Spinal cord (tissue), 10 donors: ENCODE results near the gene ASPN. TPM values are rescaled to one million over a fixed set of nuclear protein-coding genes. Genes with fewer than 3 reads are reported as not detected.

ENCODE experiments used
- DNase-seq, 6 donors: peaks; one replicate each; pipeline versions ENCODE4 v3.0.0 to v3.0.0-alpha.2; 2013 to 2015; ENCODE audit warnings: low spot score in 6 of 6, low read depth in 4 of 6
- H3K27ac ChIP-seq: one replicate; pipeline ENCODE4 v1.5.1; 2013; ENCODE audit warnings: low read depth, low read length, control low read depth
- H3K27me3 ChIP-seq: one replicate; pipeline ENCODE4 v1.6.1; 2013; ENCODE audit warnings: low read length; ENCODE audit not compliant: control insufficient read depth, insufficient read depth
- H3K36me3 ChIP-seq: one replicate; pipeline ENCODE4 v1.6.1; 2013; ENCODE audit warnings: low read length; ENCODE audit not compliant: control insufficient read depth, insufficient read depth
- H3K4me1 ChIP-seq: one replicate; pipeline ENCODE4 v1.6.1; 2013; ENCODE audit warnings: low read length; ENCODE audit not compliant: control insufficient read depth, insufficient read depth
- H3K4me3 ChIP-seq: one replicate; pipeline ENCODE4 v1.5.1; 2013; ENCODE audit warnings: low read depth, low read length, control low read depth
- H3K9me3 ChIP-seq: one replicate; pipeline ENCODE4 v1.6.1; 2013; ENCODE audit warnings: low read length; ENCODE audit not compliant: control insufficient read depth, insufficient read depth
- WGBS: methylation state at CpG from one replicate; pipeline ENCODE4 v1.1.5; 2013; ENCODE audit warnings: missing lambda C conversion rate; ENCODE audit not compliant: insufficient coverage; 5-methylcytosine and 5-hydroxymethylcytosine counted together
- polyA plus RNA-seq, 2 donors: library from polyadenylated mRNA; unstranded; fragments of 120-200 nt; gene quantifications; one replicate each; pipeline ENCODE4 v1.2.1, GENCODE V29; 2013; ENCODE audit not compliant: insufficient read length in 2 of 2
- small RNA-seq: library from RNA; depleted of rRNA; stranded (forward); fragments of <200 nt; gene quantifications from one replicate; pipeline ENCODE3, GENCODE V24; 2014; ENCODE audit warnings: low replicate concordance
- total RNA-seq, 2 donors: library from RNA; depleted of rRNA in 1 of 2; stranded (reverse); fragments of 120-200 nt in 1 of 2; fragments of >200 nt in 1 of 2; gene quantifications; one replicate each; pipeline versions ENCODE4 v1.2.3 to v1.2.4, GENCODE V29; 2013 to 2014
- donor health status: healthy.

The ASPN gene
- total and polyA plus RNA-seq, 4 donors = 12.5 to 142 (median 79.4) TPM

DNA sequence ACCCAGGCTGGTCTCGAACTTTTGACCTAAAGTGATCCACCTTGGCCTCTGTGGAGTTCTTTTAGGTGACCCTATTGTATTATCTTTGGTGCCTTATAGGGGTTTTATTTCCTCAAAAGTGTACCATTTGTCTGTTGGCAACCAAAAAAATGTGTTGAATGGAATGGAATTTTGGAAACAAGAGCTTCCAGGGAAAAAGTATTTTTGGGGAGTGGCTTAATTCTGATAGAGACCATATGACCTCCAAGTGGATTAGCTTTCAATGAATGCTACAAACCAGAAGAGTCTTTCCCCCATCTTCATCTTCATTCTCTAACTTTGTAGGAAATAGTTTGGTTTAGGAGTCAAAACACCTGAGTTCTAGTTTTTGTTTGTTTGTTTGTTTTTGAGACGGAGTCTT lies 74.5 kb downstream of the ASPN start:
- Histone ChIP-seq H3K36me3 (no peaks in the 10 kb centered on the region), H3K27me3 (no peaks in the 10 kb centered on the region), H3K27ac (peak overlapping the region; percentile 86), H3K9me3 (no peaks in the 10 kb centered on the region), H3K4me3 (no peak overlapping the region), H3K4me1 (no peaks in the 10 kb centered on the region)
- 100% methylated on average over 2 of the region's 2 CpGs for WGBS
- no peak for DNase-seq

DNA sequence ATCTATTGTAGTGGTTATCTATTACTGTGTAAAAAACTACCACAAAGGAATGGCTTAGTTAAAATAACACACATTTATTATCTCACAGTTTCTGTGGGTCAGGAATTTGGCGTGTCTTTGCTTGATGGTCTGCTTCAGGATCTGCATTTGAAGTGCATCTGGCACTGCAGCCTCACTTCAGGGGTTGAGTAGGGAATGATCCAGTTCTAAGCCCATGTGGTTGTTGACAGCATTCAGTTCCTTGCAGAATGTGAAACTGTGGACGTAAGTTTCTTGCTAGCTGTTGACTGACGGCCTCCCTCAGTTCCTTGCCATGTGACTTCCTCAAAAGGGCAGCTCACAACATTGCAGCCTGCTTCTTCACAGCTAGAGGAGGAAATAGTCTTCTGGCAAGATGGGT lies 75.8 kb downstream of the ASPN start:
- peak in 1 of 6 donors; percentile 43 for DNase-seq
- Histone ChIP-seq H3K36me3 (no peaks in the 10 kb centered on the region), H3K27ac (peak overlapping the region; percentile 86), H3K4me1 (no peaks in the 10 kb centered on the region), H3K27me3 (no peaks in the 10 kb centered on the region), H3K9me3 (no peaks in the 10 kb centered on the region), H3K4me3 (no peak overlapping the region)
- 63% methylated on average over 1 of the region's 3 CpGs for WGBS

Small RNA genes within 50 kb of the gene (small RNA-seq; reads per million reads assigned to genes)
- not detected for gene MIR4670

Other genes starting within 250 kb of the ASPN start
- gene IARS1, start 188.8 kb downstream of the ASPN start, total RNA-seq = 100 to 1,000 TPM; 115 to 229 TPM
- 10 to 100 TPM; 76.3 to 76.7 TPM for gene IARS1, start 188.8 kb downstream of the ASPN start, polyA plus RNA-seq
- gene NOL8, start 157.2 kb downstream of the ASPN start, total RNA-seq = 10 to 100 TPM; 20.3 to 29.0 TPM
- gene NOL8, start 157.2 kb downstream of the ASPN start, polyA plus RNA-seq = 10 to 100 TPM; 28.1 to 30.0 TPM
- 10 to 100 TPM; 12.7 to 15.5 TPM for gene CENPP, start 156.6 kb downstream of the ASPN start, total RNA-seq
- 1 to 10 TPM; 5.4 to 7.6 TPM for gene CENPP, start 156.6 kb downstream of the ASPN start, polyA plus RNA-seq
- gene OGN, start 77.9 kb downstream of the ASPN start, total RNA-seq = 1,000 to 10,000 TPM in 1 of 2 donors, 100 to 1,000 TPM in 1; 576 to 1,092 TPM
- 100 to 1,000 TPM in 1 of 2 donors, 10 to 100 TPM in 1; 70.2 to 316 TPM for gene OGN, start 77.9 kb downstream of the ASPN start, polyA plus RNA-seq
- 100 to 1,000 TPM in 1 of 2 donors, 10 to 100 TPM in 1; 76.5 to 133 TPM for gene OMD, start 58.0 kb downstream of the ASPN start, total RNA-seq
- 10 to 100 TPM in 1 of 2 donors, 1 to 10 TPM in 1; 1.4 to 21.7 TPM for gene OMD, start 58.0 kb downstream of the ASPN start, polyA plus RNA-seq
- 100 to 1,000 TPM in 1 of 2 donors, 10 to 100 TPM in 1; 63.9 to 102 TPM for gene ECM2, start 53.5 kb upstream of the ASPN start, total RNA-seq
- gene ECM2, start 53.5 kb upstream of the ASPN start, polyA plus RNA-seq = 10 to 100 TPM in 1 of 2 donors, 1 to 10 TPM in 1; 6.1 to 25.2 TPM
- gene IPPK, start 187.6 kb upstream of the ASPN start, total RNA-seq = 10 to 100 TPM in 1 of 2 donors, 1 to 10 TPM in 1; 9.5 to 12.7 TPM
- gene IPPK, start 187.6 kb upstream of the ASPN start, polyA plus RNA-seq = 10 to 100 TPM; 14.8 to 19.8 TPM